Measurements from ENCODE around the gene PTPRT.

The PTPRT gene

DNA sequence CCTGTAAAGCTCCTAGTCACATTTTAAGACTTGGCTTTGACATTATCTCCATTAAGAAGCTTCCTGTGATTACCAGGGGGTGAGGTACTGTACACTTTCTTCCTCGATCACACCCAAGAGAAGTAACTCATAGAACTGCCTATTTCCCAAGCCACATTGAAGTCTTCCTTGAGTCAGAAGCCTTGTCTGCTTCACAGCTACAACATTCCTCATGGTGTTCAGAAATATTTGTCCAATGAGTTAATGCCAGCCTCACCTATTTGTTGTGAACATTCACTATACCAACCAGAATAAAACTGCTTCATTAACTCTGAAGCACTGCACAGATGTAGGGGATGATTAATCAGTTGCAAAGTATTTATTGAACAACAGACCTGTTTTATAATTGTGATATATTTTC lies 622.3 kb downstream of the PTPRT start:
- intact Hi-C loops (cut with DNase I) = no loop called here
- DNase-seq = no peak

DNA sequence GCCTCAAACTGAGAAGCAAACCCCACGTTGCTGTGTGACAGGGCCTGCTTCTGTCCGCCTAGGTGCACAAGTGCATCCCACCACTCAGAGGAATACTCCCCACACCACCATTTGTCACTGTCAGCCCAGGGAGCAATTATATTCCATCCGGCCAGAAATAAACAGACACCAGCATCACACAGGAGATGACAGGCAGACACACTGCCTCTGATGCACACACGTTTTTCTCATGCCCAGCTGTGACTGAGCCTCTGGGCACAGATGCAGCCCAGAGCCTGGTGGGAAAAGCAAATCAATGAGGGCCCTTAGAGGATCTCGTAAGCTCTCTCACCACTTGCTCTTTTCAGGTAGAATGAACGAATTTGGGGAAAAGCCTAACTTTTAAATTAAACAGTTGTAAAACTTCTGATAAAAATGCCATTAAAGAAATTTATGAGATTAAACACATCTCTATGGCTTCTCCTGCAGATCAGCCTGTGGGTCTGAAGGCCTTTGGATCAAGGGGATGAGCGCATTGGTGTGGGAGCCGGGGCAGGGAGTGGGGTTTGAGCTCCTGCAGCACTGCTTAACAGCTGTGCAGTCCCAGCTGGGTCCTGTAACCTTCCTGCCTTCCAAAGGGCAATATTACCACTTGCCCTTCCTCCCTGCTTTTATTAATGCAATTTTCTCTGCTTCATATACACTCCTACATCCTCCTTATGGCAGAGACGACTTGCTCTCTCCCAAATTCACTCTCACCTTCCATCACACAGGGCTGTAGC lies 624.3 kb downstream of the PTPRT start:
- DNase-seq = no peak
- intact Hi-C loops (cut with DNase I) = no loop called here

GRCh38 chr20:42559665-42560064 lies 630.0 kb downstream of the PTPRT start:
- intact Hi-C loops (cut with DNase I) = no loop called here
- peak in 8 of 42 donors; percentile 5 to 51 (median 24) for DNase-seq

- no peak for DNase-seq
- intact Hi-C loops (cut with DNase I) = no loop called here
Observed at GRCh38 chr20:42556575-42556974, 633.1 kb downstream of the PTPRT start.

GRCh38 chr20:42553374-42553773 lies 636.3 kb downstream of the PTPRT start:
- no peak for DNase-seq
- intact Hi-C loops (cut with DNase I) = no loop called here

- intact Hi-C loops (cut with DNase I) = no loop called here
Observed at GRCh38 chr20:42549496-42549895, 640.2 kb downstream of the PTPRT start.

GRCh38 chr20:42544926-42545325 lies 644.8 kb downstream of the PTPRT start:
- no peak for DNase-seq
- intact Hi-C loops (cut with DNase I) = no loop called here

More at GRCh38 chr20:42549496-42549895, 640.2 kb downstream of the PTPRT start:
- DNase-seq = no peak

DNA sequence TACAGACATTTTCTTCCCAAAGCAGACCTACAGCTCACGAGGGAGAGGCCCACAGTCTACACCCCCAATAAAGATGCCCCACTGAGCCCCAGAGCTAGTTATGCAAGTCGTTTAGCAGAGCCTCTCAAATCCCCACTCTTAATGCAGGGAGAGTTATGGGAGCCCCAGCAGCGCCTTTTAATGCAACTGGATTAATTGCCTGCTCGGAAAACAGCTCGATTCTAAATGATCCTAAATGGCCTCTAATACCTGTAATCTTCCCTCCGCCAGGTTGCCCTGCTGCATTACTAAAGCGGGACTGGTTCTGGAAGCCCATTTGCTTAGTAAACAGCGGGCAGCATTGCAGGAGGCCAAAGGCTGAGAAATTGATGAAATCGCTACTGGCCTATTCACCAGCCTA lies 656.9 kb downstream of the PTPRT start:
- intact Hi-C loops (cut with DNase I) = loop anchor here (10.0 kb wide), 1 partner anchor 328 kb away; no protein-coding TSS in a partner anchor
- DNase-seq = no peak

DNA sequence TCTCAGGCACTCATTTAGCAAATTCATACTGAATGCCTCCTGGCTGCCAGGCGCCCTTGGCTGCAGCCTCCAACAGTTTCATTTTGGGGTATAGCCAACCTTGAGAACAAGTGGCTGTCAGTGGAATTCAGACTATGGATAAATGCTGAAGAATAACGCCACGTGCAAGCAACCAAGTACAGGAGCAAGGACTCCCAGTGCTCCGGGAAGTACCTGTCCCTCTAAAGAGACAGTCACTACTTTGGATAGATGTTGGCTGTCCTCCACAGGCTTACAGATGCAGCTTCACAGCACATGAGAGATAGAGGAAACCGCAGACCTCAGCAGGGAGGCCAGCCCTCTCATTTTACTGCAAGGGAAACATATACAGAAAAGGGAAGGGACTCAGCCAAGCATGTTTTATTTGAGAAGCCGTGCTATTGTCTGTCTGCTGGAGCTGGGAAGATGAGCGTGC lies 658.2 kb downstream of the PTPRT start:
- intact Hi-C loops (cut with DNase I) = loop anchor here (10.0 kb wide), 1 partner anchor 327 kb away; no protein-coding TSS in a partner anchor
- DNase-seq = peak in 35 of 42 donors; percentile 1 to 57 (median 21)

GRCh38 chr20:42530855-42531448 lies 658.8 kb downstream of the PTPRT start:
- DNase-seq = peak in 17 of 42 donors; percentile 4 to 64 (median 27)
- intact Hi-C loops (cut with DNase I) = loop anchor here (10.0 kb wide), 1 partner anchor 326 kb away; no protein-coding TSS in a partner anchor

- intact Hi-C loops (cut with DNase I) = loop anchor here (10.0 kb wide), 1 partner anchor 325 kb away; no protein-coding TSS in a partner anchor
- no peak for DNase-seq
Observed at GRCh38 chr20:42530191-42530590, 659.5 kb downstream of the PTPRT start.

GRCh38 chr20:42524058-42524457 lies 665.6 kb downstream of the PTPRT start:
- intact Hi-C loops (cut with DNase I) = no loop called here
- DNase-seq = no peak

- intact Hi-C loops (cut with DNase I) = no loop called here
- no peak for DNase-seq
Observed at GRCh38 chr20:42516692-42517091, 673.0 kb downstream of the PTPRT start.

- no peak for DNase-seq
- intact Hi-C loops (cut with DNase I) = no loop called here
Observed at GRCh38 chr20:42510686-42511085, 679.0 kb downstream of the PTPRT start.

GRCh38 chr20:42507874-42508273 lies 681.8 kb downstream of the PTPRT start:
- no peak for DNase-seq
- intact Hi-C loops (cut with DNase I) = no loop called here

DNA sequence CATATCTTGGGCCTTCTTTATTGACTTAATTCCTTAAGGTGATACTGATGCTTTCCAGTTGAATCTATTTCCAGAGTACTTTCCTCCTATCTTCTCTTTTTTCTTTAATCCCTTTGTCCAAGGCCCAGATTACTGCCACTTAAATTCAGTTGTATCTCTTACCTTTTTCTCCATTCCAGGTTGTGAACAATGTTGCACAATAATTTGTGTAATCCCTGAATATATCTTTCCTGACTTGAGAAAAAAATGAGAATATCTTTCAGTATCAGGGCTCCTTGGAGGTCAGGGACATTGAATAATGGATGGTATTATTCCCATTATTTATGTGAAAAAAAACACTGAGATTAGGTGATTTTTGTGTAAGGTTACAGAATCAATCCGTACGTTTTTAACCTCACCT lies 683.3 kb downstream of the PTPRT start:
- intact Hi-C loops (cut with DNase I) = no loop called here
- DNase-seq = no peak

GRCh38 chr20:42502591-42502990 lies 687.1 kb downstream of the PTPRT start:
- intact Hi-C loops (cut with DNase I) = no loop called here
- no peak for DNase-seq

- no peak for DNase-seq
- intact Hi-C loops (cut with DNase I) = no loop called here
Observed at GRCh38 chr20:42496595-42496994, 693.1 kb downstream of the PTPRT start.

- intact Hi-C loops (cut with DNase I) = no loop called here
Observed at GRCh38 chr20:42494290-42494689, 695.4 kb downstream of the PTPRT start.

DNA sequence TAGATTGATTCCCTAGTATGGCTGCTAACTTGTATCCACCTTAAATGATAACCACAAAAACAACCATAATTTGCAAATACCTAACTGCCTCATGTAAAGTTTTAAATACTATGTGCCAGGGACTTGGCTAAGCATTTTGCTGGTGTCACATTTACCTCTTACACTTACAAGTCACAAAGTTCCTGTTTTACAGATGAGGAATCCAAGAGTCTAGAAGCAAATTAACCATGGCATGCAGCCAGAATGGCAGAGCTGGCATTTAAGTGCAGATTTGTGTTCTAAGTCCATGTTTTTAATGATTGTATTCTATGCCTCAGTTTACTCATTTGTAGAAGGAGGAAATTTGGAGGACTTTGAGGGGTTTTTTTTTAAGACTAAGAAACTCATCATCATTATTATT lies 696.7 kb downstream of the PTPRT start:
- intact Hi-C loops (cut with DNase I) = no loop called here
- DNase-seq = no peak

More at GRCh38 chr20:42494290-42494689, 695.4 kb downstream of the PTPRT start:
- DNase-seq = no peak
